WTC11 (cell line): ENCODE data around the gene FREM1. TPM values are rescaled to one million over a fixed set of nuclear protein-coding genes. Genes with fewer than 3 reads are reported as not detected.

Experiments
- ATAC-seq: fragments of 200-7000 bp; cut with Tn5 transposase; 2 replicates; pipeline ENCODE4 v1.10.0; 2021; ENCODE audit warnings: mild to moderate bottlenecking, moderate library complexity
- CTCF ChIA-PET: fragments of 300-600 bp; sonication (Branson Sonifier 250); formaldehyde crosslinking; loops from one replicate; lab custom pipeline; 2021; ENCODE audit warnings: antibody characterized with exemption; lab: Charles Lee
- POLR2A ChIA-PET: fragments of 350-600 bp; sonication (Branson Sonifier 250); formaldehyde crosslinking; loops from one replicate; lab custom pipeline; 2021; ENCODE audit warnings: antibody characterized with exemption; lab: Charles Lee
- DNase-seq: peaks from one replicate; pipeline ENCODE4 v3.0.0; 2021; ENCODE audit warnings: low spot score
- H3K27ac Mint-ChIP-seq: 2 replicates; pipeline ENCODE4 v1.8.0; 2021; ENCODE audit warnings: mixed read lengths
- H3K27me3 Mint-ChIP-seq: 2 replicates; pipeline ENCODE4 v1.8.0; 2021; ENCODE audit warnings: low read depth, mild to moderate bottlenecking, moderate library complexity, mixed read lengths
- H3K36me3 Mint-ChIP-seq: 2 replicates; pipeline ENCODE4 v1.8.0; 2021; ENCODE audit warnings: mixed read lengths
- H3K4me1 Mint-ChIP-seq: 2 replicates; pipeline ENCODE4 v1.8.0; 2022; ENCODE audit warnings: mixed read lengths
- H3K4me3 Mint-ChIP-seq: 2 replicates; pipeline ENCODE4 v1.8.0; 2021; ENCODE audit warnings: mild to moderate bottlenecking, moderate library complexity, mixed read lengths
- H3K9me3 Mint-ChIP-seq: 2 replicates; pipeline ENCODE4 v1.8.0; 2021; ENCODE audit warnings: mixed read lengths
- ATF1 ChIP-seq: sonication (generic); formaldehyde crosslinking; IDR thresholded peaks from 2 replicates; pipeline ENCODE4 v1.8.1; 2023; ENCODE audit warnings: mild to moderate bottlenecking, moderate library complexity, missing genetic modification reagents
- ATF3 ChIP-seq: sonication (generic); formaldehyde crosslinking; conservative IDR thresholded peaks from 2 replicates; pipeline ENCODE4 v1.8.1; 2022; ENCODE audit warnings: mild to moderate bottlenecking, missing genetic modification reagents
- CREB1 ChIP-seq: sonication (generic); formaldehyde crosslinking; IDR thresholded peaks from 2 replicates; pipeline ENCODE4 v1.8.0; 2023; ENCODE audit warnings: mild to moderate bottlenecking, missing genetic modification reagents
- ETV6 ChIP-seq: sonication (generic); formaldehyde crosslinking; IDR thresholded peaks from 2 replicates; pipeline ENCODE4 v1.8.1; 2022; ENCODE audit warnings: mild to moderate bottlenecking, missing genetic modification reagents
- FOXJ3 ChIP-seq: sonication (generic); formaldehyde crosslinking; IDR thresholded peaks from 2 replicates; pipeline ENCODE4 v1.9.0; 2021; ENCODE audit warnings: missing genetic modification reagents, mild to moderate bottlenecking, borderline replicate concordance
- JAZF1 ChIP-seq: fragments of 250-450 bp; sonication (Bioruptor Pico); IDR thresholded peaks from 2 replicates; pipeline ENCODE4 v1.9.0; 2021; ENCODE audit warnings: moderate library complexity, mild to moderate bottlenecking, inconsistent platforms
- KAT7 ChIP-seq: sonication (generic); formaldehyde crosslinking; IDR thresholded peaks from 2 replicates; pipeline ENCODE4 v1.8.1; 2023; ENCODE audit warnings: missing genetic modification reagents, mild to moderate bottlenecking, borderline replicate concordance
- NFE2L1 ChIP-seq: sonication (generic); formaldehyde crosslinking; IDR thresholded peaks from 2 replicates; pipeline ENCODE4 v1.8.1; 2023; ENCODE audit warnings: missing genetic modification reagents
- PREB ChIP-seq: sonication (generic); formaldehyde crosslinking; IDR thresholded peaks from 2 replicates; pipeline ENCODE4 v1.8.1; 2022; ENCODE audit warnings: mild to moderate bottlenecking, missing genetic modification reagents, moderate library complexity, borderline replicate concordance
- SP1 ChIP-seq: sonication (generic); formaldehyde crosslinking; conservative IDR thresholded peaks from 2 replicates; pipeline ENCODE4 v1.8.1; 2022; ENCODE audit warnings: missing genetic modification reagents
- TCF7 ChIP-seq: sonication (generic); formaldehyde crosslinking; IDR thresholded peaks from 2 replicates; pipeline ENCODE4 v1.8.0; 2022; ENCODE audit warnings: mild to moderate bottlenecking, low read depth, missing genetic modification reagents, moderate library complexity
- ZNF416 ChIP-seq: fragments of 250-450 bp; sonication (Bioruptor Pico); IDR thresholded peaks from 2 replicates; pipeline ENCODE4 v1.9.0; 2021; ENCODE audit warnings: mild to moderate bottlenecking, inconsistent platforms
- ZNF423 ChIP-seq: fragments of 250-450 bp; sonication (Bioruptor Pico); IDR thresholded peaks from 2 replicates; pipeline ENCODE4 v2.1.2; 2022; ENCODE audit warnings: mild to moderate bottlenecking, moderate library complexity
- total RNA-seq: library from RNA; stranded (reverse); gene quantifications from 3 replicates; pipeline ENCODE4 v1.2.3, GENCODE V29; 2021
- TF ChIP-seq, protein P1 (sequence below): fragments of 250-450 bp; sonication (Bioruptor Pico); IDR thresholded peaks from 2 replicates; pipeline ENCODE4 v1.9.0; 2021; ENCODE audit warnings: moderate library complexity, mild to moderate bottlenecking, inconsistent platforms, borderline replicate concordance
- TF ChIP-seq, protein P2 (sequence below): sonication (generic); formaldehyde crosslinking; IDR thresholded peaks from 2 replicates; pipeline ENCODE4 v1.8.1; 2023; ENCODE audit warnings: mild to moderate bottlenecking, missing genetic modification reagents
- TF ChIP-seq, protein P3 (sequence below): sonication (generic); formaldehyde crosslinking; IDR thresholded peaks from 2 replicates; pipeline ENCODE4 v1.8.0; 2023; ENCODE audit warnings: missing genetic modification reagents, mild to moderate bottlenecking, borderline replicate concordance
- TF ChIP-seq, protein P4 (sequence below): sonication (generic); formaldehyde crosslinking; IDR thresholded peaks from 2 replicates; pipeline ENCODE4 v1.8.0; 2022; ENCODE audit warnings: mild to moderate bottlenecking, missing genetic modification reagents
- TF ChIP-seq, protein P5 (sequence below): sonication (generic); formaldehyde crosslinking; IDR thresholded peaks from 2 replicates; pipeline ENCODE4 v1.8.0; 2023; ENCODE audit warnings: mild to moderate bottlenecking, missing genetic modification reagents

Gene FREM1
- total RNA-seq, 1 experiment from 2014 or later, result 2.8 TPM

GRCh38 chr9:14783358-14783757, 126.9 kb downstream of the FREM1 start (continued):
- TF ChIP-seq, protein P1, sequence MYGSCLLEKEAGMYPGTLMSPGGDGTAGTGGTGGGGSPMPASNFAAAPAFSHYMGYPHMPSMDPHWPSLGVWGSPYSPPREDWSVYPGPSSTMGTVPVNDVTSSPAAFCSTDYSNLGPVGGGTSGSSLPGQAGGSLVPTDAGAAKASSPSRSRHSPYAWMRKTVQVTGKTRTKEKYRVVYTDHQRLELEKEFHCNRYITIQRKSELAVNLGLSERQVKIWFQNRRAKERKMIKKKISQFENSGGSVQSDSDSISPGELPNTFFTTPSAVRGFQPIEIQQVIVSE (CRISPR knock-in tag), result no peak
- no peak for TF ChIP-seq NFE2L1
- no peak for TF ChIP-seq ZNF416 (CRISPR knock-in tag)
- TF ChIP-seq FOXJ3 (CRISPR knock-in tag), result no peak
- TF ChIP-seq KAT7 (CRISPR knock-in tag), result no peak
- no peak for TF ChIP-seq PREB (CRISPR knock-in tag)
- TF ChIP-seq, all 79 proteins: peak for 0

DNA sequence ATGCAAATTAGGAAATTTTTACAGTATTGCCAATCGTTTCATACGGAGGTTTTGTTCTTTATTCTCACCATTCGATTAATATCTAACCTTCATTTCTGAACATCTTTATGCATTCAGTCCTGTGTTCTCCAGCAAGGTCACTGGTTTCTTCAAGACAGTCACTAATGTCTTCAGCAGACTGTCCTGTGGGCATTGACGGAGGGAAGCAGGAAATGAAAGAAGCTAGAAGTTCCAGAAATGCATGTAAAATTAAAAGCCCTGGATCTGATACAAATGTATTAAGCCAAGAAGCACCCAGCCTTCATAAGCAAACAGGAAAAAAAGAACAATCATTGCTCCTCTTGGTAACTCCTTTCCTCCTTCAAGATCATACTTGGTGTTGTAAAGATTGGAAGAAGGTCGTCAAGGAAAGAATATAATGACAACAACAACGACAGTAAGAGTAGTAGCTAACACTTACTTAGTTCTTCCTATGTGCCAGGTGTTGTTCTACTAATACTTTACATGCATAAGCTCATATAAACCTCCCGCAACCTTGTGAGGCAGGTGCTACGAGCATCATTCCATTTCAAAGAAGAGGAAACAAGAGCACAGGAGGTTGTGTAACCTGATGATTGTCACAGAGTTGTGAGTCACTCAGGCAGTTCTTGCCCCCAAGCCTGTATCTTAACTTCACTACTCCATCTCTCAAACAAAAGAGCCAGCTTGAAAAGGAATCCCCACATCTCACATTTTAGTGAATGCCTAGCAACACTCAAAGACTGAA, 127.8 kb downstream of the FREM1 start:
- POLR2A ChIA-PET, result no interaction called here
- peaks cover 9% of the 10 kb centered on the region for H3K4me1 Mint-ChIP-seq
- CTCF ChIA-PET, result no interaction called here
- H3K27me3 Mint-ChIP-seq, result no peaks in the 10 kb centered on the region
- TF ChIP-seq ATF3 (CRISPR knock-in tag) (no peak), TCF7 (no peak), JAZF1 (CRISPR knock-in tag) (no peak), ZNF423 (CRISPR knock-in tag) (no peak), ETV6 (CRISPR knock-in tag) (no peak)
- TF ChIP-seq, protein P2, sequence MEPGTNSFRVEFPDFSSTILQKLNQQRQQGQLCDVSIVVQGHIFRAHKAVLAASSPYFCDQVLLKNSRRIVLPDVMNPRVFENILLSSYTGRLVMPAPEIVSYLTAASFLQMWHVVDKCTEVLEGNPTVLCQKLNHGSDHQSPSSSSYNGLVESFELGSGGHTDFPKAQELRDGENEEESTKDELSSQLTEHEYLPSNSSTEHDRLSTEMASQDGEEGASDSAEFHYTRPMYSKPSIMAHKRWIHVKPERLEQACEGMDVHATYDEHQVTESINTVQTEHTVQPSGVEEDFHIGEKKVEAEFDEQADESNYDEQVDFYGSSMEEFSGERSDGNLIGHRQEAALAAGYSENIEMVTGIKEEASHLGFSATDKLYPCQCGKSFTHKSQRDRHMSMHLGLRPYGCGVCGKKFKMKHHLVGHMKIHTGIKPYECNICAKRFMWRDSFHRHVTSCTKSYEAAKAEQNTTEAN (CRISPR knock-in tag), result no peak
- TF ChIP-seq, protein P3, sequence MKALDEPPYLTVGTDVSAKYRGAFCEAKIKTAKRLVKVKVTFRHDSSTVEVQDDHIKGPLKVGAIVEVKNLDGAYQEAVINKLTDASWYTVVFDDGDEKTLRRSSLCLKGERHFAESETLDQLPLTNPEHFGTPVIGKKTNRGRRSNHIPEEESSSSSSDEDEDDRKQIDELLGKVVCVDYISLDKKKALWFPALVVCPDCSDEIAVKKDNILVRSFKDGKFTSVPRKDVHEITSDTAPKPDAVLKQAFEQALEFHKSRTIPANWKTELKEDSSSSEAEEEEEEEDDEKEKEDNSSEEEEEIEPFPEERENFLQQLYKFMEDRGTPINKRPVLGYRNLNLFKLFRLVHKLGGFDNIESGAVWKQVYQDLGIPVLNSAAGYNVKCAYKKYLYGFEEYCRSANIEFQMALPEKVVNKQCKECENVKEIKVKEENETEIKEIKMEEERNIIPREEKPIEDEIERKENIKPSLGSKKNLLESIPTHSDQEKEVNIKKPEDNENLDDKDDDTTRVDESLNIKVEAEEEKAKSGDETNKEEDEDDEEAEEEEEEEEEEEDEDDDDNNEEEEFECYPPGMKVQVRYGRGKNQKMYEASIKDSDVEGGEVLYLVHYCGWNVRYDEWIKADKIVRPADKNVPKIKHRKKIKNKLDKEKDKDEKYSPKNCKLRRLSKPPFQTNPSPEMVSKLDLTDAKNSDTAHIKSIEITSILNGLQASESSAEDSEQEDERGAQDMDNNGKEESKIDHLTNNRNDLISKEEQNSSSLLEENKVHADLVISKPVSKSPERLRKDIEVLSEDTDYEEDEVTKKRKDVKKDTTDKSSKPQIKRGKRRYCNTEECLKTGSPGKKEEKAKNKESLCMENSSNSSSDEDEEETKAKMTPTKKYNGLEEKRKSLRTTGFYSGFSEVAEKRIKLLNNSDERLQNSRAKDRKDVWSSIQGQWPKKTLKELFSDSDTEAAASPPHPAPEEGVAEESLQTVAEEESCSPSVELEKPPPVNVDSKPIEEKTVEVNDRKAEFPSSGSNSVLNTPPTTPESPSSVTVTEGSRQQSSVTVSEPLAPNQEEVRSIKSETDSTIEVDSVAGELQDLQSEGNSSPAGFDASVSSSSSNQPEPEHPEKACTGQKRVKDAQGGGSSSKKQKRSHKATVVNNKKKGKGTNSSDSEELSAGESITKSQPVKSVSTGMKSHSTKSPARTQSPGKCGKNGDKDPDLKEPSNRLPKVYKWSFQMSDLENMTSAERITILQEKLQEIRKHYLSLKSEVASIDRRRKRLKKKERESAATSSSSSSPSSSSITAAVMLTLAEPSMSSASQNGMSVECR, result no peak
- TF ChIP-seq, protein P4, sequence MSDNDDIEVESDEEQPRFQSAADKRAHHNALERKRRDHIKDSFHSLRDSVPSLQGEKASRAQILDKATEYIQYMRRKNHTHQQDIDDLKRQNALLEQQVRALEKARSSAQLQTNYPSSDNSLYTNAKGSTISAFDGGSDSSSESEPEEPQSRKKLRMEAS, result no peak
- ATAC-seq (no peak; the same call in 1 of the 2 replicates), DNase-seq (no peak)
- H3K36me3 Mint-ChIP-seq, result peaks cover 3% of the 10 kb centered on the region; the same call in 1 of the 2 replicates
- peaks cover 8% of the 10 kb centered on the region for H3K9me3 Mint-ChIP-seq
- no peak overlapping the region for H3K4me3 Mint-ChIP-seq
- no peak overlapping the region for H3K27ac Mint-ChIP-seq

DNA sequence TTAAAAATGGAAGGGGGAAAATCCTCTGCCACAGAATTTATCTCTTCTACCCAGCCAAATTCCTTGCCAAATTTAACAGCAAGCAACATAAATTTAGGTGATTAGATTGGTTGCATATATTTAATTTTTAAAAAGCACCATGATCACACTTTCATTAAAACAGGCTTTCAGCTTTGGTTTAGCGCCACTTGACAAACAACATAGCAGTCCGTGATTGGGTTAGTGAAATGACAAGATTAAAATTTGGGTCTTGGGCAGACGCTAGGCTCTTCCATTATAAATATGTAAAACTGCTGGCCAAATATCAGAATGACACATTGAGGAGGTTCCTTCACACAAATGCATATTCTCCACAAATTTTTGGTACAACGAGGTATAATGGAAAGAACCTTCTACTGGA, 129.5 kb downstream of the FREM1 start:
- ATAC-seq, result no peak
- H3K4me3 Mint-ChIP-seq, result no peak overlapping the region
- H3K27me3 Mint-ChIP-seq, result no peaks in the 10 kb centered on the region
- POLR2A ChIA-PET, result no interaction called here
- no peak overlapping the region for H3K27ac Mint-ChIP-seq
- CTCF ChIA-PET, result interaction anchor here (0.9 to 1.6 kb wide), 3 partner anchors 11 to 66 kb away, joined by 3 to 5 read pairs (median 4); no protein-coding TSS in a partner anchor
- peaks cover 3% of the 10 kb centered on the region; the same call in 1 of the 2 replicates for H3K36me3 Mint-ChIP-seq
- H3K4me1 Mint-ChIP-seq, result peaks cover 9% of the 10 kb centered on the region
- DNase-seq, result no peak
- TF ChIP-seq CREB1 (CRISPR knock-in tag), result no peak
- TF ChIP-seq ATF1, result no peak
- TF ChIP-seq SP1, result no peak
- TF ChIP-seq, protein P5, sequence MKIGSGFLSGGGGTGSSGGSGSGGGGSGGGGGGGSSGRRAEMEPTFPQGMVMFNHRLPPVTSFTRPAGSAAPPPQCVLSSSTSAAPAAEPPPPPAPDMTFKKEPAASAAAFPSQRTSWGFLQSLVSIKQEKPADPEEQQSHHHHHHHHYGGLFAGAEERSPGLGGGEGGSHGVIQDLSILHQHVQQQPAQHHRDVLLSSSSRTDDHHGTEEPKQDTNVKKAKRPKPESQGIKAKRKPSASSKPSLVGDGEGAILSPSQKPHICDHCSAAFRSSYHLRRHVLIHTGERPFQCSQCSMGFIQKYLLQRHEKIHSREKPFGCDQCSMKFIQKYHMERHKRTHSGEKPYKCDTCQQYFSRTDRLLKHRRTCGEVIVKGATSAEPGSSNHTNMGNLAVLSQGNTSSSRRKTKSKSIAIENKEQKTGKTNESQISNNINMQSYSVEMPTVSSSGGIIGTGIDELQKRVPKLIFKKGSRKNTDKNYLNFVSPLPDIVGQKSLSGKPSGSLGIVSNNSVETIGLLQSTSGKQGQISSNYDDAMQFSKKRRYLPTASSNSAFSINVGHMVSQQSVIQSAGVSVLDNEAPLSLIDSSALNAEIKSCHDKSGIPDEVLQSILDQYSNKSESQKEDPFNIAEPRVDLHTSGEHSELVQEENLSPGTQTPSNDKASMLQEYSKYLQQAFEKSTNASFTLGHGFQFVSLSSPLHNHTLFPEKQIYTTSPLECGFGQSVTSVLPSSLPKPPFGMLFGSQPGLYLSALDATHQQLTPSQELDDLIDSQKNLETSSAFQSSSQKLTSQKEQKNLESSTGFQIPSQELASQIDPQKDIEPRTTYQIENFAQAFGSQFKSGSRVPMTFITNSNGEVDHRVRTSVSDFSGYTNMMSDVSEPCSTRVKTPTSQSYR, result no peak
- H3K9me3 Mint-ChIP-seq, result peaks cover 8% of the 10 kb centered on the region
